HL-60/S4 (cell line): Measurements from ENCODE around the gene MAP2K7.
"Not testable (repeated sequence)": the region's sequence is repeated elsewhere in the genome, so short reads cannot be mapped to it uniquely, and the experiment has no call there.

Experiments used
- in situ Hi-C: fragments of 300-500 bp; cut with MboI; formaldehyde crosslinking; loops from 2 replicates; pipeline ENCODE4 v1.14.3; 2022; ENCODE audit warnings: low sequenced_read_pairs

MAP2K7 gene

GRCh38 chr19:7907122-7907521 is 3.4 kb downstream of the MAP2K7 start:
- in situ Hi-C loops: no loop called here

GRCh38 chr19:7907544-7907943 is 3.9 kb downstream of the MAP2K7 start:
- in situ Hi-C loops: no loop called here

- in situ Hi-C loops: no loop called here
Measured at GRCh38 chr19:7908078-7908699, 4.5 kb downstream of the MAP2K7 start.

- in situ Hi-C loops: no loop called here
Measured at GRCh38 chr19:7908742-7909461, 5.2 kb downstream of the MAP2K7 start.

- in situ Hi-C loops: no loop called here
Measured at GRCh38 chr19:7909471-7910067, 5.9 kb downstream of the MAP2K7 start.

- in situ Hi-C loops: no loop called here
Measured at GRCh38 chr19:7910321-7911161, 6.9 kb downstream of the MAP2K7 start.

GRCh38 chr19:7911508-7912143 is 7.9 kb downstream of the MAP2K7 start:
- in situ Hi-C loops: no loop called here

- in situ Hi-C loops: no loop called here
Measured at GRCh38 chr19:7912144-7912696, 8.5 kb downstream of the MAP2K7 start.

- in situ Hi-C loops: no loop called here
Measured at GRCh38 chr19:7912697-7913564, 9.3 kb downstream of the MAP2K7 start.

GRCh38 chr19:7913652-7914051 is 10.0 kb downstream of the MAP2K7 start:
- in situ Hi-C loops: no loop called here

GRCh38 chr19:7914099-7914498 is 10.4 kb downstream of the MAP2K7 start:
- in situ Hi-C loops: no loop called here

- in situ Hi-C loops: no loop called here
Measured at GRCh38 chr19:7914598-7915045, 10.9 kb downstream of the MAP2K7 start, which contains the start of gene TGFBR3L. TSS of gene TGFBR3L (plus strand) at chr19:7914830.

GRCh38 chr19:7915250-7916102 is 11.8 kb downstream of the MAP2K7 start:
- in situ Hi-C loops: no loop called here

- in situ Hi-C loops: no loop called here
Measured at GRCh38 chr19:7916103-7916954, 12.7 kb downstream of the MAP2K7 start.

- in situ Hi-C loops: no loop called here
Measured at GRCh38 chr19:7916955-7917266, 13.2 kb downstream of the MAP2K7 start.

GRCh38 chr19:7917267-7918061 is 13.8 kb downstream of the MAP2K7 start:
- in situ Hi-C loops: no loop called here

- in situ Hi-C loops: not testable (repeated sequence)
Measured at GRCh38 chr19:7918062-7918614, 14.5 kb downstream of the MAP2K7 start.
